AG09309 (cell line): ENCODE results near the gene IFNA13.

Source experiments
- DNase-seq: peaks from one replicate; pipeline ENCODE4 v3.0.0-alpha.2; 2010; ENCODE audit warnings: low read depth
- H3K4me3 ChIP-seq: 2 replicates; pipeline ENCODE4 v1.5.1; 2011; ENCODE audit warnings: mild to moderate bottlenecking, low read depth, low read length, moderate library complexity; ENCODE audit not compliant: control insufficient read depth
- CTCF ChIP-seq: IDR thresholded peaks from 2 replicates; pipeline ENCODE4 v1.5.1; 2011; ENCODE audit warnings: mild to moderate bottlenecking, low read depth, low read length, inconsistent platforms; ENCODE audit not compliant: insufficient read depth, control insufficient read depth; ENCODE audit errors: missing control alignments

Gene IFNA13

GRCh38 chr9:21333226-21333625, 34.6 kb downstream of the IFNA13 start:
- TF ChIP-seq CTCF: no peak
- DNase-seq: no peak
- H3K4me3 ChIP-seq: no peak overlapping the region

DNA sequence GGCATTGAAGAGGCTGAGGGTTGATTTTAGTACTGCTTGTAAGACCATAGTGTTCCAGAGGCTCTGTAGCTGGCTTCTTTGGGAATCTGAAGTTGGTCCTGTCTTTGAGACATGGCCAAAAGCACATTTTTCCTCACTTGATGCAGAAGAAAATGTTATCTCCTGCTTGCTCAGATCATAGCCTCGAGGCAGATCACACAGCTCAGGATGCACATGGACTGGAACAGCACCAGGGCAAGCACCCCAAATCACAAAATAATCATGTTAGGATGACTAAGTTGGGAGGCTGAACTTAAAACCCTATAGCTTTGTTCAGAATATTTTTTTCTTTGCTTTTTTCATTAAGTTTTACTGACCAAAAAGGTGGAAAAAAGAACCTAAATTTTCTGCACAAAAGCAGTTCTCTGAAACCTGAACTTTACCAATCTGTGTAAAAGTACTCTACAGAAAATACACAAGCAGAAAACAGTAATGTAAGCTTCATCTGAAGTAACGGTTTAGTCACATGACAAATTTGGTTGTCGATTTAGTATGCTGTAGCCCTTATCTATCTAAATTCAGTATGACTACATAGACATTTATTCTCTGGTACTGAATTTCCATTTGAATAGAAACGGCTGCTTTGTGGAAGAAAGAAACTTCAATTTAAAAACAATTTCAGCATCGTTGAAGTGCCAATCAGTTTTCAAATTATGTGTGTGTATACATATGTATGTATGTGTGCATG, 36.0 kb downstream of the IFNA13 start:
- no peak for TF ChIP-seq CTCF
- DNase-seq: no peak
- H3K4me3 ChIP-seq: no peak overlapping the region

DNA sequence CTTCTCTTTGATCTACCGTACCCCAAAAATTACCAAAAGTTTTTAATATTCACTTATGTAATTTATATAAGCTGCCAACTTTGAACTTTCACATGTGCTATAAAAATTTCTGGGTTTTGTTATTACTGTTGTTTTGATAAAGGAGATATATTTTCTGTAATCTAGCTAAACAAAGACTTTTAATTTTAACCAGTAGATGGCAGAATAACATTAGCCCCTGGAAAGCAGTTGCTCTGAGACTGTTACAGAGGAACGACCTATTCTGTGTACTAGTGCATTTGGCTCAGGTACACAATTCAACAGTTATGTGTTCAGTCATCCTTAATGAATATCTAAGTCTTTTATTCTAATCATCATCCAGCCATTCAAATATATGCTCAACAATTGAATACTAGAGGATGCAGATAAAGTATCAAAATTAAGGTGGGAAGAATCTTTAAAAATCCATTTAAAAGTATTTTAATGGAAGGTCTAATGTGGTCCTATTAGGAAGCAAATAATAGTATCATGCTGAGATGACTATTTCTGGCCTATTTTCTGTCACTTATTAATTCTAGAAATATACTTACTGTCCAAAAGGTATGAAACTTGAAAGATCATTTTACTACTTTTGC, 41.2 kb downstream of the IFNA13 start:
- H3K4me3 ChIP-seq: no peak overlapping the region
- TF ChIP-seq CTCF: peak; percentile 64
- no peak for DNase-seq

DNA sequence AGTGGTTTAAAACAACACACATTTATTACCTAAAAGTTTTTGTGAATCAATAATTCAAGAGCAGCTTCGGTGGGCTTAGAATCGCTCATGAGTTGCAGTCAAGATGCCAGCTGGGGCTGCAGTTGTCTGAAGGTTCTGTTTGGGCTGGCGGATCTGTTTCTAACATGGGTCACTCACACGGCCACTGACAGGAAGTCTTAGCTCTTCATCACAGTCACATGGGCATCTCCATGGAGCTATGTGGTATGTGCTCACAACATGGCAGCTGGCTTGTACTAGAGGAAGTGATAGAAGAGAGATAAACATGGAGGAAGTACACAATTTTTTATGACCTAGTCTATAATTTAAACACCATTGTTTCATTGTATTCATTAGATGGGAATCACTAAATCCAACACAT, 43.8 kb downstream of the IFNA13 start:
- no peak for DNase-seq
- H3K4me3 ChIP-seq: no peak overlapping the region
- no peak for TF ChIP-seq CTCF

- no peak for DNase-seq
- no peak for TF ChIP-seq CTCF
- no peak overlapping the region for H3K4me3 ChIP-seq
Observed at GRCh38 chr9:21322911-21323461, 44.9 kb downstream of the IFNA13 start.

- DNase-seq: no peak
- no peak for TF ChIP-seq CTCF
- no peak overlapping the region for H3K4me3 ChIP-seq
Observed at GRCh38 chr9:21320465-21320864, 47.4 kb downstream of the IFNA13 start.
